ENCODE data around the gene ARRB1.

DNA sequence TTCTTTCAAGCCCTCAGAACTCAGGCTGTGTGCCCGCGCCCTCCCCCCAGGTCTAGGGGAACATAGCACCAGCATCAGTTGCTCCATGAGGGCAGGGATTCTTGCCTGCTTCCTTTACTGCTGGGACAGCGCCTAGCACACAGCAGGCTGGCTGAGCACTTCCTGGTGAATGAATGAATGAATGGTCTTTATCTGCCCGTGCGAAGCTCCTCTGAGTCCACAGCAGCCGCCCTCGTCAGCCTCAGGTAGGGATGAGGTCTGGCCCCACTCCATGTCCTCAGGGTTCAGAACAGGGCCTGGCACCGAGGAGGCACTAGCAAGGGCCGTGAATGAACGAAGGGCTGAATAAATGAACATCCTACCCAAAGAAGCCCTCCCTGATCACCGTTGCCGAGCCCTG, 27.3 kb downstream of the ARRB1 start:
- no peak for TF ChIP-seq POLR2A (IDR thresholded peaks at IDR 0.05; ENCODE audit: extremely low read depth, insufficient read length)
- TF ChIP-seq, protein P1, sequence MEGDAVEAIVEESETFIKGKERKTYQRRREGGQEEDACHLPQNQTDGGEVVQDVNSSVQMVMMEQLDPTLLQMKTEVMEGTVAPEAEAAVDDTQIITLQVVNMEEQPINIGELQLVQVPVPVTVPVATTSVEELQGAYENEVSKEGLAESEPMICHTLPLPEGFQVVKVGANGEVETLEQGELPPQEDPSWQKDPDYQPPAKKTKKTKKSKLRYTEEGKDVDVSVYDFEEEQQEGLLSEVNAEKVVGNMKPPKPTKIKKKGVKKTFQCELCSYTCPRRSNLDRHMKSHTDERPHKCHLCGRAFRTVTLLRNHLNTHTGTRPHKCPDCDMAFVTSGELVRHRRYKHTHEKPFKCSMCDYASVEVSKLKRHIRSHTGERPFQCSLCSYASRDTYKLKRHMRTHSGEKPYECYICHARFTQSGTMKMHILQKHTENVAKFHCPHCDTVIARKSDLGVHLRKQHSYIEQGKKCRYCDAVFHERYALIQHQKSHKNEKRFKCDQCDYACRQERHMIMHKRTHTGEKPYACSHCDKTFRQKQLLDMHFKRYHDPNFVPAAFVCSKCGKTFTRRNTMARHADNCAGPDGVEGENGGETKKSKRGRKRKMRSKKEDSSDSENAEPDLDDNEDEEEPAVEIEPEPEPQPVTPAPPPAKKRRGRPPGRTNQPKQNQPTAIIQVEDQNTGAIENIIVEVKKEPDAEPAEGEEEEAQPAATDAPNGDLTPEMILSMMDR (IDR thresholded peaks at IDR 0.05; ENCODE audit: low read depth, low read length), result no peak
- no peak for TF ChIP-seq MYC (IDR thresholded peaks at IDR 0.05; ENCODE audit: low read depth, low read length)
